Measurements from ENCODE around the gene ZBTB24. TPM values are rescaled to one million over a fixed set of nuclear protein-coding genes. Genes with fewer than 3 reads are reported as not detected.

Gene ZBTB24
- total and polyA plus RNA-seq, 2 experiments from 2014 or later: 3.8 to 6.9 TPM

GRCh38 chr6:109511832-109512231 is 28.8 kb upstream of the ZBTB24 start:
- Histone ChIP-seq H3K4me2 (no peak overlapping the region), H3K79me2 (no peaks in the 10 kb centered on the region), H3K9me2 (replicated peaks; ENCODE audit: insufficient read depth) (no peaks in the 10 kb centered on the region), H4K20me1 (ENCODE audit: insufficient read depth, poor library complexity, severe bottlenecking) (no peaks in the 10 kb centered on the region), H3K27me3 (no peaks in the 10 kb centered on the region), H3K4me3 (no peak overlapping the region), H3K27ac (no peak overlapping the region), H3K36me3 (replicated peaks; ENCODE audit: insufficient read depth, low read depth) (no peaks in the 10 kb centered on the region), H3K4me1 (ENCODE audit: insufficient read depth) (no peaks in the 10 kb centered on the region), H2AFZ (no peak overlapping the region), H3K9me3 (ENCODE audit: low read depth) (no peaks in the 10 kb centered on the region)
- TF ChIP-seq EZH2phosphoT487 (IDR thresholded peaks at IDR 0.05; ENCODE audit: low read depth, severe bottlenecking, unreplicated experiment) (no peak), EZH2 (IDR thresholded peaks at IDR 0.05; ENCODE audit: borderline replicate concordance) (no peak), CTCF (IDR thresholded peaks at IDR 0.05; ENCODE audit: poor library complexity) (no peak)
- no peak for DNase-seq (ENCODE audit: low spot score)
- 86% methylated on average over 2 of the region's 2 CpGs for WGBS (ENCODE audit: low lambda C conversion rate, missing lambda C conversion rate)

- Histone ChIP-seq H3K79me2 (no peaks in the 10 kb centered on the region), H3K4me3 (no peak overlapping the region), H3K4me1 (ENCODE audit: insufficient read depth) (no peaks in the 10 kb centered on the region), H3K4me2 (no peak overlapping the region), H3K9me3 (ENCODE audit: low read depth) (no peaks in the 10 kb centered on the region), H3K27ac (no peak overlapping the region), H3K27me3 (no peaks in the 10 kb centered on the region), H4K20me1 (ENCODE audit: insufficient read depth, poor library complexity, severe bottlenecking) (no peaks in the 10 kb centered on the region), H2AFZ (no peak overlapping the region), H3K9me2 (replicated peaks; ENCODE audit: insufficient read depth) (no peaks in the 10 kb centered on the region), H3K36me3 (replicated peaks; ENCODE audit: insufficient read depth, low read depth) (no peaks in the 10 kb centered on the region)
- WGBS (ENCODE audit: low lambda C conversion rate, missing lambda C conversion rate): 83% methylated on average over 1 of the region's 1 CpG
- DNase-seq (ENCODE audit: low spot score): no peak
- TF ChIP-seq EZH2 (IDR thresholded peaks at IDR 0.05; ENCODE audit: borderline replicate concordance) (no peak), CTCF (IDR thresholded peaks at IDR 0.05; ENCODE audit: poor library complexity) (no peak), EZH2phosphoT487 (IDR thresholded peaks at IDR 0.05; ENCODE audit: low read depth, severe bottlenecking, unreplicated experiment) (no peak)
These were observed 27.3 kb upstream of the ZBTB24 start for GRCh38 chr6:109510358-109510757.

GRCh38 chr6:109508166-109508860 is 25.3 kb upstream of the ZBTB24 start:
- Histone ChIP-seq H3K27ac (no peak overlapping the region), H2AFZ (no peak overlapping the region), H3K79me2 (no peaks in the 10 kb centered on the region), H4K20me1 (ENCODE audit: insufficient read depth, poor library complexity, severe bottlenecking) (no peaks in the 10 kb centered on the region), H3K36me3 (replicated peaks; ENCODE audit: insufficient read depth, low read depth) (no peaks in the 10 kb centered on the region), H3K27me3 (no peaks in the 10 kb centered on the region), H3K9me3 (ENCODE audit: low read depth) (no peaks in the 10 kb centered on the region), H3K4me1 (ENCODE audit: insufficient read depth) (no peaks in the 10 kb centered on the region), H3K4me2 (no peak overlapping the region), H3K9me2 (replicated peaks; ENCODE audit: insufficient read depth) (no peaks in the 10 kb centered on the region), H3K4me3 (no peak overlapping the region)
- DNase-seq (ENCODE audit: low spot score): no peak
- 68% methylated on average over 4 of the region's 4 CpGs for WGBS (ENCODE audit: low lambda C conversion rate, missing lambda C conversion rate)
- TF ChIP-seq CTCF (IDR thresholded peaks at IDR 0.05; ENCODE audit: poor library complexity) (no peak), EZH2phosphoT487 (IDR thresholded peaks at IDR 0.05; ENCODE audit: low read depth, severe bottlenecking, unreplicated experiment) (no peak), EZH2 (IDR thresholded peaks at IDR 0.05; ENCODE audit: borderline replicate concordance) (no peak)

Data from hepatocyte (in vitro differentiated cells).